H9 (cell line): ENCODE results near the gene ARHGEF7. TPM values are rescaled to one million over a fixed set of nuclear protein-coding genes. Genes with fewer than 3 reads are reported as not detected.

Experiments
- DNase-seq: peaks from one replicate; pipeline ENCODE4 v3.0.0-alpha.2; 2017
- H2AFZ ChIP-seq: one replicate; pipeline ENCODE4 v1.6.1; 2013; ENCODE audit warnings: mild to moderate bottlenecking, low read length, control low read depth, moderate library complexity
- H2AK5ac ChIP-seq: 2 replicates; pipeline ENCODE4 v1.6.1; 2013; ENCODE audit warnings: low read length, control low read depth, mixed read lengths; ENCODE audit not compliant: insufficient read length
- H2BK120ac ChIP-seq: one replicate; pipeline ENCODE4 v1.6.1; 2013; ENCODE audit warnings: low read depth, mild to moderate bottlenecking, low read length, control low read depth, inconsistent platforms; ENCODE audit not compliant: poor library complexity, severe bottlenecking
- H2BK12ac ChIP-seq: 2 replicates; pipeline ENCODE4 v1.6.1; 2013; ENCODE audit warnings: low read length, control low read depth, mixed read lengths, low read depth; ENCODE audit not compliant: insufficient read length
- H2BK15ac ChIP-seq: 2 replicates; pipeline ENCODE4 v1.6.1; 2013; ENCODE audit warnings: low read depth, low read length, control low read depth
- H2BK20ac ChIP-seq: one replicate; pipeline ENCODE4 v1.6.1; 2013; ENCODE audit warnings: low read depth, mild to moderate bottlenecking, low read length, control low read depth, inconsistent platforms; ENCODE audit not compliant: poor library complexity, severe bottlenecking
- H2BK5ac ChIP-seq: 2 replicates; pipeline ENCODE4 v1.6.1; 2013; ENCODE audit warnings: low read length, control low read depth, mixed read lengths; ENCODE audit not compliant: insufficient read length
- H3K14ac ChIP-seq: 2 replicates; pipeline ENCODE4 v1.6.1; 2013; ENCODE audit warnings: low read length, control low read depth; ENCODE audit not compliant: insufficient read depth
- H3K18ac ChIP-seq: 2 replicates; pipeline ENCODE4 v1.6.1; 2013; ENCODE audit warnings: low read depth, mild to moderate bottlenecking, mixed read lengths, low read length, control low read depth; ENCODE audit not compliant: insufficient read length
- H3K23ac ChIP-seq: 2 replicates; pipeline ENCODE4 v1.6.1; 2013; ENCODE audit warnings: low read length, control low read depth, mixed read lengths, low read depth; ENCODE audit not compliant: insufficient read length
- H3K23me2 ChIP-seq: 2 replicates; pipeline ENCODE4 v1.6.1; 2013; ENCODE audit warnings: low read depth, mild to moderate bottlenecking, mixed read lengths, low read length, control low read depth; ENCODE audit not compliant: insufficient read length, poor library complexity, severe bottlenecking
- H3K27ac ChIP-seq: 2 replicates; pipeline ENCODE4 v1.5.1; 2013; ENCODE audit warnings: low read length, control low read depth, mixed read lengths, low read depth; ENCODE audit not compliant: insufficient read length
- H3K27me3 ChIP-seq: 2 replicates; pipeline ENCODE4 v1.6.1; 2013; ENCODE audit warnings: low read length, control low read depth, inconsistent platforms; ENCODE audit not compliant: insufficient read depth
- H3K4ac ChIP-seq: 2 replicates; pipeline ENCODE4 v1.6.1; 2013; ENCODE audit warnings: low read depth, mild to moderate bottlenecking, control low read depth, inconsistent platforms, low read length, moderate library complexity
- H3K4me1 ChIP-seq: 2 replicates; pipeline ENCODE4 v1.6.1; 2013; ENCODE audit warnings: low read length, control low read depth, inconsistent platforms; ENCODE audit not compliant: insufficient read depth
- H3K4me2 ChIP-seq: 2 replicates; pipeline ENCODE4 v1.6.1; 2013; ENCODE audit warnings: low read length, control low read depth, mixed read lengths; ENCODE audit not compliant: insufficient read length, insufficient read depth
- H3K56ac ChIP-seq: 2 replicates; pipeline ENCODE4 v1.6.1; 2013; ENCODE audit warnings: low read depth, mild to moderate bottlenecking, mixed read lengths, low read length, control low read depth; ENCODE audit not compliant: insufficient read length
- H3K79me1 ChIP-seq: 2 replicates; pipeline ENCODE4 v1.6.1; 2013; ENCODE audit warnings: low read depth, mild to moderate bottlenecking, moderate library complexity, low read length, control low read depth, inconsistent platforms; ENCODE audit not compliant: insufficient read depth, poor library complexity, severe bottlenecking
- H3K79me2 ChIP-seq: 2 replicates; pipeline ENCODE4 v1.6.1; 2013; ENCODE audit warnings: low read length, control low read depth, inconsistent platforms; ENCODE audit not compliant: insufficient read depth
- H3K9ac ChIP-seq: 2 replicates; pipeline ENCODE4 v1.6.1; 2013; ENCODE audit warnings: low read length, control low read depth, mixed read lengths; ENCODE audit not compliant: insufficient read length; ENCODE audit errors: extremely low read depth
- H3K9me3 ChIP-seq: one replicate; pipeline ENCODE4 v1.6.1; 2013; ENCODE audit warnings: low read depth, low read length, inconsistent platforms; ENCODE audit not compliant: control insufficient read depth
- H3T11ph ChIP-seq: one replicate; pipeline ENCODE4 v1.6.1; 2013; ENCODE audit warnings: mild to moderate bottlenecking, low read length, control low read depth, inconsistent platforms
- H4K20me1 ChIP-seq: one replicate; pipeline ENCODE4 v1.6.1; 2013; ENCODE audit not compliant: control insufficient read depth, insufficient read length, insufficient read depth
- H4K5ac ChIP-seq: 2 replicates; pipeline ENCODE4 v1.6.1; 2013; ENCODE audit warnings: low read depth, mild to moderate bottlenecking, mixed read lengths, low read length, control low read depth; ENCODE audit not compliant: insufficient read length
- H4K8ac ChIP-seq: replicated peaks from 2 replicates; pipeline ENCODE4 v1.6.1; 2013; ENCODE audit warnings: low read length, control low read depth, mixed read lengths, low read depth; ENCODE audit not compliant: insufficient read length
- H4K91ac ChIP-seq: 2 replicates; pipeline ENCODE4 v1.6.1; 2013; ENCODE audit warnings: low read depth, mild to moderate bottlenecking, moderate library complexity, mixed read lengths, low read length, control low read depth; ENCODE audit not compliant: insufficient read length
- H3K27ac Mint-ChIP-seq, 3 experiments: 2 replicates in 2 of 3; 3 replicates in 1 of 3; pipeline ENCODE4 v1.8.0; 2020 to 2021; ENCODE audit warnings: mixed read lengths in 3 of 3, mild to moderate bottlenecking in 1 of 3, moderate library complexity in 1 of 3
- H3K27me3 Mint-ChIP-seq: 2 replicates; pipeline ENCODE4 v1.8.0; 2021; ENCODE audit warnings: low read depth, mild to moderate bottlenecking, moderate library complexity, mixed read lengths
- H3K36me3 Mint-ChIP-seq, 3 experiments: 2 replicates in 2 of 3; 3 replicates in 1 of 3; pipeline ENCODE4 v1.8.0; 2020 to 2021; ENCODE audit warnings: low read depth in 3 of 3, mixed read lengths in 3 of 3; ENCODE audit not compliant: insufficient read depth in 1 of 3
- H3K4me1 Mint-ChIP-seq, 2 experiments: 2 replicates each; pipeline ENCODE4 v1.8.0; 2020; ENCODE audit warnings: mixed read lengths in 2 of 2
- H3K4me3 Mint-ChIP-seq, 2 experiments: 2 replicates in 1 of 2; 3 replicates in 1 of 2; pipeline ENCODE4 v1.8.0; 2020 to 2021; ENCODE audit warnings: mild to moderate bottlenecking in 2 of 2, mixed read lengths in 2 of 2, moderate library complexity in 1 of 2
- H3K9me3 Mint-ChIP-seq, 2 experiments: 2 replicates in 1 of 2; 3 replicates in 1 of 2; pipeline ENCODE4 v1.8.0; 2020; ENCODE audit warnings: mild to moderate bottlenecking in 2 of 2, mixed read lengths in 2 of 2, moderate library complexity in 1 of 2
- WGBS: extraction: QIAGEN DNeasy Blood & Tissue Kit; methylation state at CpG from one replicate; pipeline ENCODE4 v1.1.7; 2013; ENCODE audit warnings: missing lambda C conversion rate, low lambda C conversion rate, mixed read lengths; ENCODE audit not compliant: insufficient read length; ENCODE audit errors: extremely low coverage; 5-methylcytosine and 5-hydroxymethylcytosine counted together
- total RNA-seq: library from RNA; stranded (reverse); gene quantifications from 2 replicates; pipeline ENCODE4 v1.2.1, GENCODE V29; 2021
- TF ChIP-seq, protein P1 (sequence below): fragments of 200-600 bp; sonication (generic); conservative IDR thresholded peaks from 3 replicates; pipeline ENCODE4 v1.8.0; 2021; ENCODE audit warnings: antibody characterized with exemption, mild to moderate bottlenecking

The ARHGEF7 gene
- total RNA-seq, 1 experiment from 2014 or later = 51.9 TPM

DNA sequence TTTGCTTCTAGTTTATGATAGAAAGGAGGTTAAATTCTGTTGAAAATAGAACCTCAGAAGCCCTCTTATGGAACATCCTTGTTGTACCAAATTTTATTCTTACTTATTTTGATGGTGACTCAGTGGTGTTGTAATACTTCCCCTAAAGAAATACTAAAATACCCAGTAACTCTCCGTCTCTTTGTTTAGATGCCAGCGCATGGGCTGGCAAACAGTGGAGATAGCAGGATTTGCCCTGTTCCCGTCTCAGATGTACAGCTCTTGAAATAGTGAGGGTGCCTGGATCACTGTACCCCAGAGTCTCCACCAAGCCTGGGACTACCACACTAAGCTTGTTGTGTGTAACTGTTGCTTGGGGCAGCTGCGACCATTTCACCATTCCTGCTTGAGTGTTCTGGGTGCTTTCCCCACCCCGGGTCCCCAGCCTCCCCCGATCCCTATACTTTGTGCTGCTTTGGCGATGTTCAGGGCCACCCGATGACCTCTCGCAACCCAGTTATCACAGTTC, 138.3 kb downstream of the ARHGEF7 start:
- H3K4me1 ChIP-seq = no peaks in the 10 kb centered on the region
- H3K27ac ChIP-seq = no peak overlapping the region
- Mint-ChIP-seq H3K27ac (peak overlapping the region in 2 of 3 experiments; percentile 53 to 72; a peak in 2 of 7 replicates), H3K4me1 (peaks cover 0 to 5% of the 10 kb centered on the region in 2 experiments; a peak in 1 of 4 replicates), H3K27me3 (no peaks in the 10 kb centered on the region), H3K4me3 (no peak overlapping the region), H3K9me3 (no peaks in the 10 kb centered on the region), H3K36me3 (peaks cover 16 to 29% (median 27%) of the 10 kb centered on the region in 3 experiments)
- H3K9ac ChIP-seq = no peak overlapping the region
- H2BK15ac ChIP-seq = no peak overlapping the region
- no peaks in the 10 kb centered on the region for H3K27me3 ChIP-seq
- WGBS = no CpG with 5 or more reads among the region's 9 CpGs
- no peak overlapping the region for H3K4me2 ChIP-seq
- H3K79me2 ChIP-seq = peaks cover 2% of the 10 kb centered on the region; the same call in 1 of the 2 replicates
- no peak overlapping the region for H4K91ac ChIP-seq
- H3K14ac ChIP-seq = no peak overlapping the region; the same call in 1 of the 2 replicates
- H4K5ac ChIP-seq = no peak overlapping the region
- H3K23ac ChIP-seq = no peak overlapping the region
- no peak overlapping the region for H2BK12ac ChIP-seq
- no peak overlapping the region for H3K56ac ChIP-seq
- no peak for DNase-seq
- H3K23me2 ChIP-seq = no peaks in the 10 kb centered on the region
- H3K18ac ChIP-seq = no peak overlapping the region
- no peaks in the 10 kb centered on the region for H4K20me1 ChIP-seq
- no peak overlapping the region for H2BK20ac ChIP-seq
- H2BK5ac ChIP-seq = no peak overlapping the region
- TF ChIP-seq, protein P1, sequence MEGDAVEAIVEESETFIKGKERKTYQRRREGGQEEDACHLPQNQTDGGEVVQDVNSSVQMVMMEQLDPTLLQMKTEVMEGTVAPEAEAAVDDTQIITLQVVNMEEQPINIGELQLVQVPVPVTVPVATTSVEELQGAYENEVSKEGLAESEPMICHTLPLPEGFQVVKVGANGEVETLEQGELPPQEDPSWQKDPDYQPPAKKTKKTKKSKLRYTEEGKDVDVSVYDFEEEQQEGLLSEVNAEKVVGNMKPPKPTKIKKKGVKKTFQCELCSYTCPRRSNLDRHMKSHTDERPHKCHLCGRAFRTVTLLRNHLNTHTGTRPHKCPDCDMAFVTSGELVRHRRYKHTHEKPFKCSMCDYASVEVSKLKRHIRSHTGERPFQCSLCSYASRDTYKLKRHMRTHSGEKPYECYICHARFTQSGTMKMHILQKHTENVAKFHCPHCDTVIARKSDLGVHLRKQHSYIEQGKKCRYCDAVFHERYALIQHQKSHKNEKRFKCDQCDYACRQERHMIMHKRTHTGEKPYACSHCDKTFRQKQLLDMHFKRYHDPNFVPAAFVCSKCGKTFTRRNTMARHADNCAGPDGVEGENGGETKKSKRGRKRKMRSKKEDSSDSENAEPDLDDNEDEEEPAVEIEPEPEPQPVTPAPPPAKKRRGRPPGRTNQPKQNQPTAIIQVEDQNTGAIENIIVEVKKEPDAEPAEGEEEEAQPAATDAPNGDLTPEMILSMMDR = no peak
- H4K8ac ChIP-seq = no peak overlapping the region
- H3T11ph ChIP-seq = no peak overlapping the region
- no peak overlapping the region for H3K4ac ChIP-seq
- H3K79me1 ChIP-seq = no peaks in the 10 kb centered on the region
- no peaks in the 10 kb centered on the region for H3K9me3 ChIP-seq
- H2BK120ac ChIP-seq = no peak overlapping the region
- H2AFZ ChIP-seq = no peak overlapping the region
- no peak overlapping the region for H2AK5ac ChIP-seq
